Tibial nerve (tissue), 4 donors: ENCODE measurements around the gene KLLN. TPM values are rescaled to one million over a fixed set of nuclear protein-coding genes. Genes with fewer than 3 reads are reported as not detected.
"Not testable (repeated sequence)": the region's sequence is repeated elsewhere in the genome, so short reads cannot be mapped to it uniquely, and the experiment has no call there.

ENCODE experiments used
- DNase-seq, 2 donors: peaks; one replicate each; pipeline ENCODE4 v3.0.0-alpha.2; 2019; ENCODE audit warnings: low spot score in 2 of 2
- H3K27ac ChIP-seq, 4 donors: fragments of 200-600 bp; sonication (generic) in 3 of 4; one replicate each; pipeline ENCODE4 v1.5.1; 2017 to 2019; ENCODE audit warnings: mild to moderate bottlenecking in 1 of 4
- H3K27me3 ChIP-seq, 2 donors: fragments of 200-600 bp; sonication (generic) in 1 of 2; one replicate each; pipeline versions ENCODE4 v1.5.1 to v1.6.0; 2017 to 2019
- H3K36me3 ChIP-seq, 3 donors: fragments of 200-600 bp; sonication (generic); one replicate each; pipeline ENCODE4 v1.5.1; 2018 to 2019
- H3K4me1 ChIP-seq, 4 donors: fragments of 200-600 bp; sonication (generic) in 3 of 4; one replicate each; pipeline ENCODE4 v1.5.1; 2017 to 2019
- H3K4me3 ChIP-seq, 4 donors: fragments of 200-600 bp; sonication (generic) in 3 of 4; one replicate each; pipeline ENCODE4 v1.5.1; 2017 to 2019; ENCODE audit warnings: mild to moderate bottlenecking in 1 of 4, moderate library complexity in 1 of 4
- H3K9me3 ChIP-seq, 4 donors: fragments of 200-600 bp; sonication (generic) in 3 of 4; one replicate each; pipeline ENCODE4 v1.5.1; 2017 to 2019
- CTCF ChIP-seq, 5 experiments: fragments of 200-600 bp in 3 of 5; fragments of 450-650 bp in 2 of 5; sonication (generic) in 3 of 5; IDR thresholded peaks; one replicate each; pipeline ENCODE4 v1.5.1; 2016 to 2019; ENCODE audit warnings: antibody characterized with exemption in 5 of 5, mild to moderate bottlenecking in 3 of 5, moderate library complexity in 2 of 5
- EP300 ChIP-seq, 2 donors: sonication (generic); formaldehyde crosslinking; IDR thresholded peaks; one replicate each; pipeline ENCODE4 v1.6.1; 2017; ENCODE audit warnings: antibody characterized with exemption in 2 of 2, mild to moderate bottlenecking in 1 of 2
- POLR2A ChIP-seq, 2 donors: fragments of 450-650 bp; IDR thresholded peaks; one replicate each; pipeline ENCODE4 v1.6.1; 2017; ENCODE audit warnings: antibody characterized with exemption in 2 of 2, mild to moderate bottlenecking in 2 of 2, moderate library complexity in 2 of 2
- WGBS, 2 donors: methylation state at CpG; one replicate each; pipeline ENCODE4 v1.1.5; 2018; 5-methylcytosine and 5-hydroxymethylcytosine counted together
- total RNA-seq, 4 donors: library from RNA; depleted of rRNA; stranded (reverse); fragments of >200 nt; gene quantifications; one replicate each; pipeline ENCODE4 v1.1.0, GENCODE V29; 2016

The KLLN gene
- total RNA-seq, 4 donors from 2014 or later: 0.78 to 2.2 (median 1.3) TPM

GRCh38 chr10:87887146-87887545, 23.8 kb upstream of the KLLN start:
- no peak for DNase-seq
- H3K4me1 ChIP-seq: peaks cover under 1 to 51% (median 4%) of the 10 kb centered on the region in 4 donors
- H3K27ac ChIP-seq: no peak overlapping the region
- peaks cover 0 to 6% (median 0%) of the 10 kb centered on the region in 4 donors for H3K9me3 ChIP-seq
- H3K4me3 ChIP-seq: no peak overlapping the region
- TF ChIP-seq EP300 (IDR thresholded peaks at IDR 0.05) (no peak), POLR2A (IDR thresholded peaks at IDR 0.05) (no peak), CTCF (IDR thresholded peaks at IDR 0.05) (no peak)
- WGBS, 2 donors: 83 to 90% methylated on average over 1 of the region's 1 CpG
- peaks cover 0 to 37% (median 7%) of the 10 kb centered on the region in 3 donors for H3K36me3 ChIP-seq
- no peaks in the 10 kb centered on the region for H3K27me3 ChIP-seq

- Histone ChIP-seq H3K27ac (no peak overlapping the region), H3K27me3 (no peaks in the 10 kb centered on the region), H3K4me3 (no peak overlapping the region), H3K9me3 (peaks cover 0 to 6% (median 0%) of the 10 kb centered on the region in 4 donors), H3K36me3 (peaks cover 0 to 38% (median 7%) of the 10 kb centered on the region in 3 donors), H3K4me1 (peaks cover 0 to 49% (median 4%) of the 10 kb centered on the region in 4 donors)
- TF ChIP-seq POLR2A (IDR thresholded peaks at IDR 0.05) (no peak), CTCF (IDR thresholded peaks at IDR 0.05) (no peak), EP300 (IDR thresholded peaks at IDR 0.05) (no peak)
- WGBS, 2 donors: 95 to 98% methylated on average over 2 of the region's 2 CpGs
- no peak for DNase-seq
These were observed 23.3 kb upstream of the KLLN start for GRCh38 chr10:87886635-87887034.

GRCh38 chr10:87882555-87883294, 19.4 kb upstream of the KLLN start:
- H3K4me3 ChIP-seq: no peak overlapping the region
- H3K36me3 ChIP-seq: peaks cover 0 to 49% (median 7%) of the 10 kb centered on the region in 3 donors
- no peaks in the 10 kb centered on the region for H3K27me3 ChIP-seq
- H3K9me3 ChIP-seq: peaks cover 0 to 6% (median 0%) of the 10 kb centered on the region in 4 donors
- DNase-seq: no peak
- TF ChIP-seq POLR2A (IDR thresholded peaks at IDR 0.05) (no peak), CTCF (IDR thresholded peaks at IDR 0.05) (no peak), EP300 (IDR thresholded peaks at IDR 0.05) (no peak)
- H3K4me1 ChIP-seq: peaks cover 4 to 54% (median 11%) of the 10 kb centered on the region in 4 donors
- WGBS, 2 donors: 88% methylated on average over 2 of the region's 2 CpGs
- no peak overlapping the region for H3K27ac ChIP-seq

GRCh38 chr10:87881373-87882059, 18.2 kb upstream of the KLLN start:
- DNase-seq, H3K27ac ChIP-seq, H3K27me3 ChIP-seq, H3K9me3 ChIP-seq, H3K4me3 ChIP-seq: not testable (repeated sequence)
- peaks cover 4 to 63% (median 11%) of the 10 kb centered on the region in 4 donors for H3K4me1 ChIP-seq
- 96 to 99% methylated on average over 5 of the region's 5 CpGs for WGBS, 2 donors
- H3K36me3 ChIP-seq: peaks cover 0 to 37% (median 4%) of the 10 kb centered on the region in 3 donors

GRCh38 chr10:87880336-87880735, 17.0 kb upstream of the KLLN start:
- Histone ChIP-seq H3K9me3 (no peaks in the 10 kb centered on the region), H3K4me1 (peaks cover 4 to 71% (median 17%) of the 10 kb centered on the region in 4 donors), H3K36me3 (peaks cover 0 to 25% (median 0%) of the 10 kb centered on the region in 3 donors), H3K4me3 (no peak overlapping the region), H3K27ac (no peak overlapping the region), H3K27me3 (no peaks in the 10 kb centered on the region)
- DNase-seq: no peak
- TF ChIP-seq EP300 (IDR thresholded peaks at IDR 0.05) (no peak), POLR2A (IDR thresholded peaks at IDR 0.05) (no peak), CTCF (IDR thresholded peaks at IDR 0.05) (no peak)
